NCI-H2196 treated with DMSO at 0.1 percent for 48 hours (cell line): Measurements from ENCODE around the gene OSBPL10.
"Not testable (repeated sequence)": the region's sequence is repeated elsewhere in the genome, so short reads cannot be mapped to it uniquely, and the experiment has no call there.

Experiments used
- DNase-seq: peaks from one replicate; lab custom pipeline; 2025; ENCODE audit not compliant: unreplicated experiment; lab: John Stamatoyannopoulos, UW

The OSBPL10 gene

GRCh38 chr3:31892916-31893573 is 88.0 kb downstream of the OSBPL10 start:
- DNase-seq, result no peak

- no peak for DNase-seq
Measured at GRCh38 chr3:31892500-31892899, 88.6 kb downstream of the OSBPL10 start.

- no peak for DNase-seq
Measured at GRCh38 chr3:31891876-31892455, 89.1 kb downstream of the OSBPL10 start.

GRCh38 chr3:31890742-31891469 is 90.2 kb downstream of the OSBPL10 start:
- DNase-seq, result no peak

GRCh38 chr3:31890007-31890406 is 91.1 kb downstream of the OSBPL10 start:
- DNase-seq, result no peak

- DNase-seq, result no peak
Measured at GRCh38 chr3:31885235-31885634, 95.8 kb downstream of the OSBPL10 start.

GRCh38 chr3:31884251-31884650 is 96.8 kb downstream of the OSBPL10 start:
- DNase-seq, result no peak

GRCh38 chr3:31882895-31883294 is 98.2 kb downstream of the OSBPL10 start:
- DNase-seq, result no peak

GRCh38 chr3:31882431-31882830 is 98.6 kb downstream of the OSBPL10 start:
- no peak for DNase-seq

GRCh38 chr3:31880482-31881078 is 100.5 kb downstream of the OSBPL10 start:
- no peak for DNase-seq

GRCh38 chr3:31880020-31880419 is 101.0 kb downstream of the OSBPL10 start:
- DNase-seq, result no peak

- DNase-seq, result no peak
Measured at GRCh38 chr3:31879365-31879764, 101.7 kb downstream of the OSBPL10 start.

- no peak for DNase-seq
Measured at GRCh38 chr3:31878231-31878838, 102.7 kb downstream of the OSBPL10 start.

- no peak for DNase-seq
Measured at GRCh38 chr3:31876331-31876730, 104.7 kb downstream of the OSBPL10 start.

- no peak for DNase-seq
Measured at GRCh38 chr3:31875437-31875836, 105.6 kb downstream of the OSBPL10 start.

- DNase-seq, result no peak
Measured at GRCh38 chr3:31873254-31873820, 107.7 kb downstream of the OSBPL10 start.

- no peak for DNase-seq
Measured at GRCh38 chr3:31871939-31872507, 109.0 kb downstream of the OSBPL10 start.

- DNase-seq, result not testable (repeated sequence)
Measured at GRCh38 chr3:31870111-31870510, 111.0 kb downstream of the OSBPL10 start.

GRCh38 chr3:31868236-31868635 is 112.8 kb downstream of the OSBPL10 start:
- no peak for DNase-seq

- DNase-seq, result no peak
Measured at GRCh38 chr3:31862666-31863279, 118.3 kb downstream of the OSBPL10 start.
